Urothelium cell line (cell line): Measurements from ENCODE around the gene FAM124A.

Experiments
- DNase-seq: peaks from one replicate; pipeline ENCODE4 v3.0.0; 2011; ENCODE audit warnings: low spot score, mixed read lengths
- FAIRE-seq: peaks from 2 replicates; lab custom pipeline; 2011; peaks lifted over from hg19 to GRCh38; lab: Jason Lieb, UNC

The FAM124A gene, protein sequence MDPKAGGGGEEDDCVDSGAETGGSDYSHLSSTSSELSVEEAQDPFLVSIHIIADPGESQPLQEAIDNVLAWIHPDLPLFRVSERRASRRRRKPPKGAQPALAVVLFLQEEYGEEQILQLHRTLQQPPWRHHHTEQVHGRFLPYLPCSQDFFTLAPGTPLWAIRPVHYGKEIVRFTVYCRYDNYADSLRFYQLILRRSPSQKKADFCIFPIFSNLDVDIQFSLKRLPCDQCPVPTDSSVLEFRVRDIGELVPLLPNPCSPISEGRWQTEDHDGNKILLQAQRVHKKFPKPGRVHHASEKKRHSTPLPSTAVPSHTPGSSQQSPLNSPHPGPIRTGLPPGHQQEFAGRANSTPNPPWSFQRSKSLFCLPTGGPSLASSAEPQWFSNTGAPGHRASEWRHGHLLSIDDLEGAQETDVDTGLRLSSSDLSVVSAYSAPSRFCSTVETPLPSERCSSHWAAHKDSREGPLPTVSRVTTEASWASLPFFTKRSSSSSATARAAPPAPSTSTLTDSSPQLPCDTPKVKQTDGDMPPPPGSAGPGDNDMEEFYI

DNA sequence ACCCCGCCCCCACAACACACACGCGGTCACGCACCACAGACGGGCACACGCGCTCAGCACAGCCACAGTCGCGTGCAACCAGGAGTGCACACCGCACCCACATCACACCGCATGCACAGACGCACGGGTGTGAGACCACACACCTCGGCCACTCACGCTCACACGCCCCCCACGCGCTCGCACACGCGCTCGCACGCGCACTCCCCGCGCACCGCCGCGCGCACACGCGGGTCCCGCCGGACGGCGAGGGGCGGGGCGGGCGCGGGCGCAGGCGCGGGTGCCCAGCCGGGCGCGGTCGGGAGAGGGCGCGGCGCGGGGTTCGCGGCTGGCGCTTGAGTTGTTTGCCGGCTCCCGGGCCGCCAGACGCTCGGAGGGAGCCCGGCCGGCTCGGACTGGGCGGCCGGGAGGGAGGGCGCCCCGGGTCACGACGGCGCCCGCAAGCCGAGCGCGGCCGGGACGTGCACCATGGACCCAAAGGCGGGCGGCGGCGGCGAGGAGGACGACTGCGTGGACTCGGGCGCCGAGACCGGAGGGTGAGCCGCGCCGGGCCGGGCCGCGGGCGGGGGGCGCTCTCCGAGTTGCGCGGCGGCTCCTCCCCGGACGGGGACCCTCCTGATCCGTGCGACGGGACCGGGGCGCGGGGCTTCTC is at the start of gene FAM124A:
Gene FAM124A (plus strand): TSS at position 362 of the 649 bp plus-strand sequence. CDS start 104 bp downstream, at position 466.
- DNase-seq (peak; percentile 70), FAIRE-seq (peak; percentile 91)

DNA sequence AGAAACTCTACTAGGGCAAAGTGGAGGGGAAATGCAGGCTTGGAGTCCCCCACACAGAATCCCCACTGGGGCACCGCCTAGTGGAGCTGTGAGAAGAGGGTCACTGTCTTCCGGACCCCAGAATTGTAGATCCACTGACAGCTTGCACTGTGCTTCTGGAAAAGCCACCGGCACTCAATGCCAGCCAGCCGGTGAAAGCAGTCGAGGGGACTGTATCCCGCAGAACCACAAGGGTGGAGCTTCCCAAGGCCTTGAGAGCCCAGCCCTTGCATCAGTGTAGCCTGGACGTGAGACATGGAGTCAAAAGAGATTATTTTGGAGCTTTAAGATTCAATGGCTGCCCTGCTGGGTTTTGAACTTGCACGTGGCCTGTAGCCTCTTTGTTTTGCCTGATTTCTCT is 47.2 kb upstream of the FAM124A start:
- FAIRE-seq (no peak), DNase-seq (no peak)

DNA sequence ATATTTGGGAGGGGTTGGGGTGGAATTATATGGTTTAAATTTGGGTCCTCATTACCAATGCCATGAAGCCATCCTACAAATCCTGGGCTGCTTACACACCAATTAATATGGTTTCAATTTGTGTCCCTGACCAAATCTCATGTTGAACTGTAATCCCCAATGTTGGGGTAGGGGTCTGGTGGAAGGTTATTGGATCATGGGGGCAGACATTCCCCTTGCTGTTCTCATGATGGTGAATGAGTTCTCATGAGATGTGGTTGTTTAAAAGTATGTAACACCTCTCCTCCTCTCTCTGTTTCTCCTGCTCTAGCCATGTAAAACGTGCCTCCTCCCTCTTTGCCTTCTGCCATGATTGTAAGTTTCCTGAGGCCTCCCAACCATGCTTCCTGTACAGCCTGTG is 46.6 kb upstream of the FAM124A start:
- DNase-seq (no peak), FAIRE-seq (no peak)

DNA sequence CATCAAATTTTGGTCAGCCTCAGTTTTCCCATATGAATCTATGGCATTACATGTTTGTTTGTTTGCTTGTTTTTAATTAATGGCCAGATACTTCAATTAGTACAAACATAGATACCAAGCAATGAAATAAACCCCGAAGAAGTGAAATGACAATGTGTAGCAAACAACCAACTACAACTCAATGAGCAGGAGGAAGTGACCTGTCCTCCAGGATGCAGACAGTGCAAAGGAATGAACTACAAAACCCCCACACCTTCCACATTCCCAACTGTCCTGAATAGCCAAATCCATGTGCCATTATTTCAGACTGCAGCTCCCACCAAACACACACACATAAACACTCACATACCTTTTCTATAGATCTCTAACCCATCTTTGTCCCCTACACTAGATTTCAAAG is 45.0 kb upstream of the FAM124A start:
- FAIRE-seq (no peak), DNase-seq (no peak)

DNA sequence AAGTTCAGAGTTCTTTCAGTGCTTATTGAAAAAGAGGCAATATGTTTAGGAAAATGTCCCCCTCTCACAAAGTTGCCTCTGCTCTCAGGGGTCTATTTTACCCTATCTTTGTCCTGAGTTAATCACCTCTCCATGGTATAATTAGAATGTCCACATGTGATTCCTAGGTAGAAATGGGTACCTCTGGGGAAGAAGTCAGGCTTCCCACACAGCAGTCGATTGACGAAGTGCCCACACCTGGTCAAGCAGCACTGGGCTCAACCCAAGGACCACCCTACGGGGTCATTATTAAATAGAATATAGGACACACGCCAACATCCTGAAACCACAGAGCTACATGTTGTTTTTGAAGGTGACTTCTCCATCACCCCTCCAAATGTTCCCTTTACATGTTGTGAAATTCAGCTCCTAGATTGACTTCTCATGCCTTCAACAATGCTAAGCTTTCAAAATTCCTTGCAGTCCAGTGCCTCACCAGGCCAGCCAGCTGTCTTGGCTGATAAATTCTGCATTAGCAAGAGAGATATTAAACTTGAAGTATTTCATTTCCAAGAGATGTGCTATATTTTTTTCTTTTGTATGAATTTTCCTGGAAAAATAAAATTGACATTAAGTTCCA is 43.6 kb upstream of the FAM124A start:
- FAIRE-seq (no peak), DNase-seq (no peak)

DNA sequence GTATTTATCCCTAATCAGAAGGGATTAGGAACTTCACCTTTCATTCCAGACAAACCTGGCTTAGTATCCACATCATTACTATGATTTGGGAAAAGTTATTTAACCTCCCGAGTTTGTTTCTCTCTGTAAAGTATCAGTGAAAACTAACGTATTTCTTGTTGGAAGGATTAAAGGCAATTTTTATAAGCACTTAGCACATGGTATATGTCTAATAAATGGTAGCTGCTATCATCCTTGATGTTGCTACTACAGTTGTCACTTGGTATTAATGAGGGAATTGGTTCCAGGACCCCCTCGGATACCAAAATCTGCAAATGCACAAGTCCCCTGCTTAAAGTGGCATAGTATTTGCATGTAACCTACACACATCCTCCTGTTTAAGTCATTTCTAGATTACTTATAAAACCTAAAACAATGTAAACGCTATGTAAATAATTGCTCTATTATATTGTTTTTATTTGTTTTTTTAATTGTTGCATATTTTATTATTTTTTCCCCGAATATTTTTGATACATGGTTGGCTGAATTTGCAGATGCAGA is 42.7 kb upstream of the FAM124A start:
- DNase-seq (no peak), FAIRE-seq (no peak)

DNA sequence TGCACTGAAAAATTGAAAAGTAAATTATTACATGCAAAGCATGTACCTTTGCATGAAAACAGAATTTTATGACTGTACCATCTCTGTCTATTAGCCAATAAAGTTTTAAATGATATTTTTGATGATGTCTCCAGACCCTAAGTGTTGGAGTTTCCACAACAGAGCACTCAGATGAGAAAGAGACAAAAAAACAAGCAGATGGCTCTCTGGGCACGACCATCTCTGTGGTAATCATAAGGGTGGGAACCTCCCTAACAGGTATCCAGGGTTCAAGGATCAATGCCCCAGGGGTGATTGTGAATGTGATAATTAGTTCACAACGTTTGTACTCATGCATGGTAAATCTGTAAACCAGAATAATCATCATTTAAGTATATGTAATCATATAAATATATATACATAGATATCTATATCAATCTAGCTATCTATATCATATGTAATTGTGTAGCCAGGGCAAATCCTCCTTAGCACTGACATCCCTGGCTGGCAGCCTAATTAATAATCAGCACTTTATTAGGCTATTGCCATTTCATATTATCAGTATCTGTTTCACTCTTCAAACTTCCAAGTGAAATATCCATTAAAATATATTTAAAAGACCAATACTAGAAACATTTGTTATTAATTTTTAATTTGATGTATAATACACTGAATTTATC is 41.2 kb upstream of the FAM124A start:
- no peak for FAIRE-seq

GRCh38 chr13:51181786-51182383 is 40.3 kb upstream of the FAM124A start:
- FAIRE-seq = no peak
- DNase-seq = no peak

More for the DNA sequence above, 41.2 kb upstream of the FAM124A start:
- no peak for DNase-seq

DNA sequence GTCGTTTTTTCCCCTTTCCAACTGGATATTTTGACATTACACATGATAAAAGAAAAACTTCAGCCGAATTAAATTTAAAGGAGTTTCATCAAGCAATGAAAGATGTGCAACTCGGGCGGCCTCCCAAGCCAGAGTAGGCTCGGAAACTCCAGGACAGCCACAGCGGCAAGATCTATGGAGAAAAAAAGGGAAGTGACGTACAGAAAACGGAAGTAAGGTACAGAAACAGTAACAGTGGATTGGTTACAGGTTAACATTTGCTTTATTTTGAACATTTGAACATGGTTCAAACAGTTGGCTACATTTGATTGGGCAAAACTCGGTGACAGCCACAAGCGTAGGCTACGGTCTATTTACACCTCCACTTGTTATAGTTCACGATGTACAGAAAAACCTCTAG is 30.5 kb upstream of the FAM124A start:
- no peak for DNase-seq

DNA sequence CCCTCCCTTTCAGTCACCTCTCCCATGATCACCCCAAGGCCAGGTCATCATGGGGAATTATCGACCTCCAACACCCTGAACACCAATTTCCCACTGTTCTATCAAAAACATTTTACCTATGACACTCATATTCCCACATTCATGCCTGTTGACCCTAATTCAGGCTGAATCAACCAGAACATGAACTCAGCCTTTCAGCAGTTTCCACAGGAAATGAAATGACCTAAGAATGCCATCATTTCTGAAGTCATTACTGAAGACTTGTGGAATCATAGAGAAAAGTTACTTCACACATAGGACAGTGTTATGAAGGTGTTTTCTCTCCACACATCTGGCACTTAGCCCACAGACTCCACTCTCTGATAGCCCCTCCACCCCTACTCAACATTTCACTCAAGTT is 29.9 kb upstream of the FAM124A start:
- DNase-seq (no peak), FAIRE-seq (no peak)

More for the DNA sequence above, 30.5 kb upstream of the FAM124A start:
- no peak for FAIRE-seq

DNA sequence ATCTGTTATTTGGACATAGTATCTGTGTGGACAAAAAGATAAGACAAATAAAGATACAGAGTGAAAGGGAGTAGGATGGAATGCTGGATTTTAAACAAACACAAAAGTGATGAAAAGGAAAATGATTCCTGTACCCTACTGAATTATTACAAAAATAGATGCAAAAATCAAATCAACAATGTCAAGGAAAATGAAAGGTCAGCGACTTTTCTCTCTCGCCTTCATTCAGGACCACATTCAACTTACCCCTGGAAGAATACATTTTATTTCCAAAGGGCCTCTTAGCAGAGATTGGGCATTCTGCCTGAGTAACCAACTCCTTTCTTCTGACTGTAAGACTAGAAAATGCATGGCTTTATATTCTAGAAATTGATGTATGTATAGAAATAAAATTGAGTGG is 28.8 kb upstream of the FAM124A start:
- FAIRE-seq (no peak), DNase-seq (no peak)

DNA sequence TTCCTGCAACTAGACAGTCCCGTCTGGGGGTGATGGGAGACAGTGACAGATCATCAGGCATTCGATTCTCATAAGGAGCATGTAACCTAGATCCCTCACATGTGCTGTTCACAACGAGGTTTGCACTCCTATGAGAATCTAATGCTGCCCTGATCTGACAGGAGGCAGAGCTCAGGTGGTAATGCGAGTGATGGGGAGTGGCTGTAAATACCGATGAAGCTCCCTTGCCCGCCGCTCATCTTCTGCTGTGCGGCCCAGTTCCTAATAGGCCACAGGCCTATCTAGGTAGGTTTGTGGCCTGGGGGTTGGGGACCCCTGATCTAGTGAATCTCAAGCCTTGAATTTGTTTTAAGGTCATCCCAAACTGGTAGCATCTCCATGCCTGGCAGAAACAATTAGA is 27.3 kb upstream of the FAM124A start:
- FAIRE-seq (no peak), DNase-seq (no peak)

DNA sequence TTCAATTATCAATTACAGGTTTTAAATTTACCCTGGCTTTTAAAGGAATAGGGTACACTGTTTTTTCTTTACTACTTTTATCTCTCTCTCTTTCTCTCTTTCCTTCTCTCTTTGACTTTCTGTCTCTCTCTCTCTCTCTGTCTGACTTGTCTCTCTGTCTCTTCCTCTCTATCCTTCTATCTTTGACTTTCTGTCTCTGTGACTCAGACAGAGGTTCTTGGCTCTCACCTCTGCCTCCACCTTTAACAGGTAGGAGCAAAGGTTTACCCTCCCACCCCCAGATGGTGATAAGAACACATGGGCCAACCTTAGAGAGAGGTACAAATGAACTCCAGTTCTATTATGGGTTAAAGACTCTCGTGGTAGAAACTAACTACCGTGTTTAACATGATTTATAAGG is 20.3 kb upstream of the FAM124A start:
- DNase-seq = no peak

GRCh38 chr13:51202477-51203046 is 19.6 kb upstream of the FAM124A start:
- FAIRE-seq (no peak), DNase-seq (no peak)

More for the DNA sequence above, 20.3 kb upstream of the FAM124A start:
- FAIRE-seq = no peak

GRCh38 chr13:51206584-51206983 is 15.6 kb upstream of the FAM124A start:
- FAIRE-seq = no peak
- no peak for DNase-seq

- DNase-seq (no peak), FAIRE-seq (no peak)
Measured at GRCh38 chr13:51207881-51208280, 14.3 kb upstream of the FAM124A start.

GRCh38 chr13:51208716-51209115 is 13.5 kb upstream of the FAM124A start:
- DNase-seq = no peak
- FAIRE-seq = no peak

- DNase-seq = no peak
- FAIRE-seq = no peak
Measured at GRCh38 chr13:51211910-51212309, 10.3 kb upstream of the FAM124A start.

- no peak for FAIRE-seq
- no peak for DNase-seq
Measured at GRCh38 chr13:51212758-51213157, 9.4 kb upstream of the FAM124A start.

- FAIRE-seq (no peak), DNase-seq (no peak)
Measured at GRCh38 chr13:51213173-51213728, 8.9 kb upstream of the FAM124A start.
